Neural cell (in vitro differentiated cells): Measurements from ENCODE around the gene ARSA. TPM values are rescaled to one million over a fixed set of nuclear protein-coding genes. Genes with fewer than 3 reads are reported as not detected.
A peak's percentile ranks its signal among the peaks of the same experiment; 100 is the strongest.

Experiments
- H2AFZ ChIP-seq: fragments of 200-600, 300-800 bp; sonication (generic), shearing (Covaris generic); 2 replicates; pipeline ENCODE4 v1.6.0; 2014; ENCODE audit warnings: low read depth, mild to moderate bottlenecking, antibody characterized with exemption, low read length, moderate library complexity
- H3F3A ChIP-seq: fragments of 200-600 bp; shearing (Covaris generic); 2 replicates; pipeline ENCODE4 v1.6.1; 2016; ENCODE audit warnings: mild to moderate bottlenecking, moderate library complexity, mixed read lengths, antibody characterized with exemption, low read length; ENCODE audit not compliant: insufficient read depth, poor library complexity, severe bottlenecking
- H3K27ac ChIP-seq: fragments of 200-600, 300-800 bp; sonication (generic), shearing (Covaris generic); 2 replicates; pipeline ENCODE4 v1.5.1; 2014; ENCODE audit warnings: mild to moderate bottlenecking, low read length, moderate library complexity
- H3K27me3 ChIP-seq: fragments of 300-800, 200-600 bp; sonication (generic), shearing (Covaris generic); 2 replicates; pipeline ENCODE4 v1.6.0; 2014; ENCODE audit warnings: mild to moderate bottlenecking, low read depth, low read length, moderate library complexity; ENCODE audit not compliant: insufficient read depth
- H3K36me3 ChIP-seq: fragments of 300-800, 200-600 bp; sonication (generic), shearing (Covaris generic); 2 replicates; pipeline ENCODE4 v1.5.1; 2014; ENCODE audit warnings: mild to moderate bottlenecking, antibody characterized with exemption, low read length, moderate library complexity; ENCODE audit not compliant: insufficient read depth
- H3K4me2 ChIP-seq: fragments of 300-800, 200-600 bp; sonication (generic), shearing (Covaris generic); 2 replicates; pipeline ENCODE4 v1.6.0; 2014; ENCODE audit warnings: mild to moderate bottlenecking, low read length
- H3K4me3 ChIP-seq: fragments of 300-800, 200-600 bp; sonication (generic), shearing (Covaris generic); 2 replicates; pipeline ENCODE4 v1.5.1; 2014; ENCODE audit warnings: mild to moderate bottlenecking, low read length, moderate library complexity
- H3K79me2 ChIP-seq: fragments of 200-600 bp; shearing (Covaris generic); replicated peaks from 2 replicates; pipeline ENCODE4 v1.6.0; 2014; ENCODE audit warnings: mild to moderate bottlenecking, low read length, moderate library complexity; ENCODE audit not compliant: insufficient read depth
- H3K9ac ChIP-seq: fragments of 300-800, 200-600 bp; sonication (generic), shearing (Covaris generic); 2 replicates; pipeline ENCODE4 v1.6.1; 2016; ENCODE audit warnings: mild to moderate bottlenecking, low read length, mixed read lengths
- H3K9me2 ChIP-seq: fragments of 200-600 bp; shearing (Covaris generic); 2 replicates; pipeline ENCODE4 v1.6.1; 2016; ENCODE audit warnings: mild to moderate bottlenecking, low read length, mixed read lengths; ENCODE audit not compliant: insufficient read depth
- H3K9me3 ChIP-seq: fragments of 200-600, 300-800 bp; sonication (generic), shearing (Covaris generic); 2 replicates; pipeline ENCODE4 v1.6.1; 2016; ENCODE audit warnings: mild to moderate bottlenecking, mixed run types, low read length, moderate library complexity, mixed read lengths
- H4K20me1 ChIP-seq: fragments of 200-600 bp; shearing (Covaris generic); 2 replicates; pipeline ENCODE4 v1.6.1; 2016; ENCODE audit warnings: mild to moderate bottlenecking, mixed run types; ENCODE audit not compliant: insufficient read depth
- EP300 ChIP-seq: fragments of 450-650 bp; conservative IDR thresholded peaks from 2 replicates; pipeline ENCODE4 v1.6.1; 2014; ENCODE audit warnings: antibody characterized with exemption, mild to moderate bottlenecking, moderate library complexity; ENCODE audit not compliant: poor library complexity, severe bottlenecking
- EZH2 ChIP-seq: fragments of 200-600, 300-800 bp; shearing (Covaris generic), sonication (generic); IDR thresholded peaks from 2 replicates; pipeline ENCODE4 v1.6.1; 2014; ENCODE audit warnings: antibody characterized with exemption, low read length, borderline replicate concordance, mild to moderate bottlenecking; ENCODE audit not compliant: insufficient read depth, poor library complexity, severe bottlenecking
- MXI1 ChIP-seq: fragments of 450-650 bp; conservative IDR thresholded peaks from 2 replicates; pipeline ENCODE4 v1.6.1; 2014; ENCODE audit warnings: antibody characterized with exemption, mild to moderate bottlenecking; ENCODE audit not compliant: poor library complexity, severe bottlenecking
- POLR2AphosphoS5 ChIP-seq: IDR thresholded peaks from 2 replicates; pipeline ENCODE4 v1.6.1; 2012
- SMC3 ChIP-seq: fragments of 450-650 bp; conservative IDR thresholded peaks from 2 replicates; pipeline ENCODE4 v1.6.1; 2014; ENCODE audit warnings: antibody characterized with exemption, mild to moderate bottlenecking, moderate library complexity; ENCODE audit not compliant: poor library complexity
- TAF1 ChIP-seq: IDR thresholded peaks from 2 replicates; pipeline ENCODE4 v1.6.1; 2012; ENCODE audit warnings: low read depth
- polyA plus RNA-seq: library from polyadenylated mRNA; depleted of rRNA; stranded (reverse); fragments of >200 nt; gene quantifications from 2 replicates; pipeline ENCODE4 v1.2.3, GENCODE V29; 2014
- TF ChIP-seq, protein P1 (sequence below): IDR thresholded peaks from 2 replicates; pipeline ENCODE4 v1.6.1; 2012; ENCODE audit warnings: borderline replicate concordance
- TF ChIP-seq, protein P2 (sequence below): fragments of 450-650 bp; IDR thresholded peaks from 2 replicates; pipeline ENCODE4 v1.5.1; 2014; ENCODE audit warnings: antibody characterized with exemption, mild to moderate bottlenecking, moderate library complexity; ENCODE audit not compliant: poor library complexity, severe bottlenecking

The ARSA gene
- polyA plus RNA-seq, 1 donor from 2014 or later: 32.5 TPM

DNA sequence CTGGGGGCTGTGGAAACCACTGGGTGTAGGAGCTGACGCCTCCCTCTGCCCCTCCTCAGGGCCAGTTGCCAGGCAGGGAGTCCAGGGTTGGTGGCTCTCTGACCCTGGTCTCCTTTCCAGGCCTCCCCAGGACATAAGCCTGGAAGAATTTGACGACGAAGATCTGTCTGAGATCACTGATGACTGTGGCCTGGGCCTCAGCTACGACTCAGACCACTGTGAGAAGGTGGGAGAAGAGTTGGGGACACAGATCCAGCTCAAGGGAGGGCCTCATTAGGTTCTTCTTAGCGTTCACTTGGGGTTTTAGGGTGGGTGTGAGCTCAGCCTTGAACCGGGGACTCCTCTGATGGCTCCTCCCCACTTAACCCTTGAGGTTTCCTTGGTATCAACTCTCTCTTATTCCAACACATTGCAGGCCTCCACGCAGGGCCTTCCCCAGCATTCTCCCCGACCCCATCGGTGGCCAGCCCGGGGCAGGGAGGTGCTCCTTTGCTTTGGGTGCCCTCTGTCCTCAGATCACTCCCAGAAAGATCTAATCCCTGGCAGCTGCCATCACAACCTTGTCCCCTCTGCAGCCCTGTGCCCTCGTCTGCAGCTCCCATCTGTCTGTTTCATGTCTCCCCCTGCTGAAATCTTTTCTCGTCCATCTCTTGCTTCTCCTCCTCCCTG, 26.1 kb downstream of the ARSA start:
- Histone ChIP-seq H3K79me2 (no peaks in the 10 kb centered on the region), H2AFZ (no peak overlapping the region), H3K9me3 (no peaks in the 10 kb centered on the region), H3F3A (no peaks in the 10 kb centered on the region), H3K9ac (peak overlapping the region; percentile 89), H3K4me3 (peak overlapping the region; percentile 93), H3K4me2 (peak overlapping the region; percentile 41), H3K9me2 (no peaks in the 10 kb centered on the region), H3K27ac (peak overlapping the region; percentile 73), H3K36me3 (no peaks in the 10 kb centered on the region), H3K27me3 (no peaks in the 10 kb centered on the region), H4K20me1 (no peaks in the 10 kb centered on the region)
- TF ChIP-seq MXI1: no peak
- no peak for TF ChIP-seq EP300
- no peak for TF ChIP-seq TAF1
- TF ChIP-seq POLR2AphosphoS5: no peak
- TF ChIP-seq EZH2: no peak
- TF ChIP-seq, protein P1, sequence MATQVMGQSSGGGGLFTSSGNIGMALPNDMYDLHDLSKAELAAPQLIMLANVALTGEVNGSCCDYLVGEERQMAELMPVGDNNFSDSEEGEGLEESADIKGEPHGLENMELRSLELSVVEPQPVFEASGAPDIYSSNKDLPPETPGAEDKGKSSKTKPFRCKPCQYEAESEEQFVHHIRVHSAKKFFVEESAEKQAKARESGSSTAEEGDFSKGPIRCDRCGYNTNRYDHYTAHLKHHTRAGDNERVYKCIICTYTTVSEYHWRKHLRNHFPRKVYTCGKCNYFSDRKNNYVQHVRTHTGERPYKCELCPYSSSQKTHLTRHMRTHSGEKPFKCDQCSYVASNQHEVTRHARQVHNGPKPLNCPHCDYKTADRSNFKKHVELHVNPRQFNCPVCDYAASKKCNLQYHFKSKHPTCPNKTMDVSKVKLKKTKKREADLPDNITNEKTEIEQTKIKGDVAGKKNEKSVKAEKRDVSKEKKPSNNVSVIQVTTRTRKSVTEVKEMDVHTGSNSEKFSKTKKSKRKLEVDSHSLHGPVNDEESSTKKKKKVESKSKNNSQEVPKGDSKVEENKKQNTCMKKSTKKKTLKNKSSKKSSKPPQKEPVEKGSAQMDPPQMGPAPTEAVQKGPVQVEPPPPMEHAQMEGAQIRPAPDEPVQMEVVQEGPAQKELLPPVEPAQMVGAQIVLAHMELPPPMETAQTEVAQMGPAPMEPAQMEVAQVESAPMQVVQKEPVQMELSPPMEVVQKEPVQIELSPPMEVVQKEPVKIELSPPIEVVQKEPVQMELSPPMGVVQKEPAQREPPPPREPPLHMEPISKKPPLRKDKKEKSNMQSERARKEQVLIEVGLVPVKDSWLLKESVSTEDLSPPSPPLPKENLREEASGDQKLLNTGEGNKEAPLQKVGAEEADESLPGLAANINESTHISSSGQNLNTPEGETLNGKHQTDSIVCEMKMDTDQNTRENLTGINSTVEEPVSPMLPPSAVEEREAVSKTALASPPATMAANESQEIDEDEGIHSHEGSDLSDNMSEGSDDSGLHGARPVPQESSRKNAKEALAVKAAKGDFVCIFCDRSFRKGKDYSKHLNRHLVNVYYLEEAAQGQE: no peak
- TF ChIP-seq SMC3: no peak
- TF ChIP-seq, protein P2, sequence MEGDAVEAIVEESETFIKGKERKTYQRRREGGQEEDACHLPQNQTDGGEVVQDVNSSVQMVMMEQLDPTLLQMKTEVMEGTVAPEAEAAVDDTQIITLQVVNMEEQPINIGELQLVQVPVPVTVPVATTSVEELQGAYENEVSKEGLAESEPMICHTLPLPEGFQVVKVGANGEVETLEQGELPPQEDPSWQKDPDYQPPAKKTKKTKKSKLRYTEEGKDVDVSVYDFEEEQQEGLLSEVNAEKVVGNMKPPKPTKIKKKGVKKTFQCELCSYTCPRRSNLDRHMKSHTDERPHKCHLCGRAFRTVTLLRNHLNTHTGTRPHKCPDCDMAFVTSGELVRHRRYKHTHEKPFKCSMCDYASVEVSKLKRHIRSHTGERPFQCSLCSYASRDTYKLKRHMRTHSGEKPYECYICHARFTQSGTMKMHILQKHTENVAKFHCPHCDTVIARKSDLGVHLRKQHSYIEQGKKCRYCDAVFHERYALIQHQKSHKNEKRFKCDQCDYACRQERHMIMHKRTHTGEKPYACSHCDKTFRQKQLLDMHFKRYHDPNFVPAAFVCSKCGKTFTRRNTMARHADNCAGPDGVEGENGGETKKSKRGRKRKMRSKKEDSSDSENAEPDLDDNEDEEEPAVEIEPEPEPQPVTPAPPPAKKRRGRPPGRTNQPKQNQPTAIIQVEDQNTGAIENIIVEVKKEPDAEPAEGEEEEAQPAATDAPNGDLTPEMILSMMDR: no peak

DNA sequence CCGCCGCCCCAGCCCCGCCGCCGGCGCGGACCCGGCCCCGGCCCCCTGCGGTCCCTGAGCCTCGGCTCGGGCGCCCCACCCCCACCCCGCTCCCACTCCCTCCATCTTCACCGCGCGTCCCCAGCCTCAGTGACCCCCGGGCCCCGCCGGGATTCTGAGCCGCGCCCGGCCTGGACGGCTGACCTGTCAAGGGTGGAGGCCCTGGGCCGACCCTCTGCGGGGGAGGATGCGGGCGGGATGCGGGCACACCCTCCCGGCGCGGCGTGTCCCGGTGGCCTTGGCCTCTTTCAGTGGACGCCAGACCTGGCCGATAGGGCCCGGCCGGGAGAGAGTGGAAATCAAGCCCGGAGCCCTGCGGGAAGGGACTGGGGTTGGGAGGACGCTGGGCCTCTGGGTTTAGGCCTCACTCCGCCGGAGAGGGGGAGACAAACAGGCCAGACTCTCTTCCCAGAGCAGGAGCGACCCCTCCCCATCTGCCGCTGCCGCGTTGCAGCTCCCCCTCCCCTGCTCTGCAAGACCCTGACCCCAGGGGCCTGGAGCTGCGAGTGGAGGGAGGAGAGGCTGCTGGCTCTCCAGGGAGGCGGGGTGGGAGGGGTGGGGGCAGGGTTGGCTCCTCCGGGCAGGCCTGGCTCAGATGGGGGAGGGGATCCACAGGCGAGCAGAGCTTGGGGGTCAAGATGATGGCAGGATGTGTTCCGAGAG, 26.8 kb downstream of the ARSA start:
- Histone ChIP-seq H4K20me1 (no peaks in the 10 kb centered on the region), H3K36me3 (no peaks in the 10 kb centered on the region), H3K27me3 (no peaks in the 10 kb centered on the region), H3K9me2 (no peaks in the 10 kb centered on the region), H3K27ac (peak overlapping the region; percentile 73), H3K4me3 (peak overlapping the region; percentile 93), H3K79me2 (no peaks in the 10 kb centered on the region), H3K4me2 (peak overlapping the region; percentile 59), H3F3A (no peaks in the 10 kb centered on the region), H3K9me3 (no peaks in the 10 kb centered on the region), H2AFZ (peak overlapping the region; percentile 51), H3K9ac (peak overlapping the region; percentile 89)
- no peak for TF ChIP-seq EZH2
- TF ChIP-seq, protein P1: no peak
- TF ChIP-seq EP300: no peak
- no peak for TF ChIP-seq MXI1
- no peak for TF ChIP-seq POLR2AphosphoS5
- no peak for TF ChIP-seq SMC3
- TF ChIP-seq TAF1: no peak
